ENCODE measurements around the gene INSYN1. TPM values are rescaled to one million over a fixed set of nuclear protein-coding genes. Genes with fewer than 3 reads are reported as not detected.

The INSYN1 gene
- total RNA-seq, 1 experiment from 2014 or later, result 15.2 TPM

- Histone ChIP-seq H3K4me3 (no peak overlapping the region), H3K27me3 (peaks cover 5% of the 10 kb centered on the region), H3K9me3 (no peaks in the 10 kb centered on the region), H3K36me3 (no peaks in the 10 kb centered on the region)
- DNase-seq, result no peak
Observed at GRCh38 chr15:73755946-73756345, 2.8 kb upstream of the INSYN1 start.

DNA sequence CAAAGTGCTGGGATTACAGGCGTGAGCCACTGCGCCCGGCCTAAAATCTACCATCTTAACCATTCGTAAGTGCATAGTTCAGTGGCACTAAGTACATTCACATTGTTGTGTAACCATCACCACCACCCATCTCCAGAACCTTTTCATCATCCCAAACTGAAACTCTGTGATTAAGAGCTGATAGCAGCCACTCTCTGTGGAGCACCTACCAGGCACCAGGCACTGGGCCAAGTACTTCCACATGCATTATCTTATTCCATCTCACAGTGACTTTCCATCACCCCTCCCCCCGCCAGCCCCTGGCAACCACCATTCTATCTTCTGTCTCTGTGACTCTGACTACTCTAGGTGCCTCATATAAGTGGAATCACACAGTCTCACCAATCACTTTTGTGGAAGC is 2.3 kb upstream of the INSYN1 start:
- H3K36me3 ChIP-seq, result no peaks in the 10 kb centered on the region
- H3K27me3 ChIP-seq, result peaks cover 5% of the 10 kb centered on the region
- DNase-seq, result no peak
- no peaks in the 10 kb centered on the region for H3K9me3 ChIP-seq
- no peak overlapping the region for H3K4me3 ChIP-seq

DNA sequence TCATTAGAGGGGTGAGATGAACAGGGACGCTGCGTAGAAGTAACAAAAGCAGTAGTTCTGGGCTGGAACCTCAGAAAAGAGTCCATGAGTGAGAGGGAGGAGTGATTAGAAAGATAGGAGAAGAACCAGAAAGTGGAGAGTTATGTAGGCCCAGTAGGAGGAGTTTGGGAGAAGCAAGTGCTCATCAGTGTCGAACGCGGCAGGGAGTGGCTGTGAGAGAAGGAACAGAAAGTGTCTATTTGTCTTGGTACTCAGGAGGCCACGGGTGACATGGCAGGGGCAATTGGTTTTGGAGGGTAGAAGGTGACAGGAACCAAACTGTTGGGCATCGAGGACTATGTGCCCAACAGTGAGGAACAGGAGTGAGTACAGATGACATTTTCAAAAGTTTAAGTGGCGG is 1.3 kb upstream of the INSYN1 start:
- no peaks in the 10 kb centered on the region for H3K9me3 ChIP-seq
- H3K36me3 ChIP-seq, result no peaks in the 10 kb centered on the region
- peaks cover 2% of the 10 kb centered on the region for H3K27me3 ChIP-seq
- no peak overlapping the region for H3K4me3 ChIP-seq
- no peak for DNase-seq

DNA sequence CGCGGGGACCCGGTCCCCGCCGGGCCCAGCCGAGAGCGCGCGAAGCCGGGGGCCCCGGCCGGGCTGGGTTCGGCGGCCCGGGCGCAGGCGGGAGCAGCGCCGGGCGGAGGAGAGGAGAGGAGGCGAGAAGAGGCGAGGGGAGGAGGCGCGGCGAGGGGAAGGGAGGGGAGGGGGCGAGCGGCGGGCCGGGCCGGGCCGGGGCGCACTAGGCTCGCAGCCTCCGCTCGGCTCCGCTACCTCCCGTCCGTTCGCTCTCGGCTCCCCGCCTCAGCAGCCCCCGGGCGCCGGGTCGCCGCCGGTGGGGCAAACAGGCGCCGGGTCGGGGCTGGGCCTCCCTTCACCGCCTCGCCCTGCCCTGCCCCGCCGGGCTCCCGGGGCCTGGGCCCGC is 351 bp downstream of the INSYN1 start:
- DNase-seq, result peak; percentile 38
- Histone ChIP-seq H3K27me3 (no peaks in the 10 kb centered on the region; the same call in none of the 2 replicates), H3K9me3 (no peaks in the 10 kb centered on the region), H3K4me3 (peak overlapping the region; percentile 59), H3K36me3 (no peaks in the 10 kb centered on the region)

DNA sequence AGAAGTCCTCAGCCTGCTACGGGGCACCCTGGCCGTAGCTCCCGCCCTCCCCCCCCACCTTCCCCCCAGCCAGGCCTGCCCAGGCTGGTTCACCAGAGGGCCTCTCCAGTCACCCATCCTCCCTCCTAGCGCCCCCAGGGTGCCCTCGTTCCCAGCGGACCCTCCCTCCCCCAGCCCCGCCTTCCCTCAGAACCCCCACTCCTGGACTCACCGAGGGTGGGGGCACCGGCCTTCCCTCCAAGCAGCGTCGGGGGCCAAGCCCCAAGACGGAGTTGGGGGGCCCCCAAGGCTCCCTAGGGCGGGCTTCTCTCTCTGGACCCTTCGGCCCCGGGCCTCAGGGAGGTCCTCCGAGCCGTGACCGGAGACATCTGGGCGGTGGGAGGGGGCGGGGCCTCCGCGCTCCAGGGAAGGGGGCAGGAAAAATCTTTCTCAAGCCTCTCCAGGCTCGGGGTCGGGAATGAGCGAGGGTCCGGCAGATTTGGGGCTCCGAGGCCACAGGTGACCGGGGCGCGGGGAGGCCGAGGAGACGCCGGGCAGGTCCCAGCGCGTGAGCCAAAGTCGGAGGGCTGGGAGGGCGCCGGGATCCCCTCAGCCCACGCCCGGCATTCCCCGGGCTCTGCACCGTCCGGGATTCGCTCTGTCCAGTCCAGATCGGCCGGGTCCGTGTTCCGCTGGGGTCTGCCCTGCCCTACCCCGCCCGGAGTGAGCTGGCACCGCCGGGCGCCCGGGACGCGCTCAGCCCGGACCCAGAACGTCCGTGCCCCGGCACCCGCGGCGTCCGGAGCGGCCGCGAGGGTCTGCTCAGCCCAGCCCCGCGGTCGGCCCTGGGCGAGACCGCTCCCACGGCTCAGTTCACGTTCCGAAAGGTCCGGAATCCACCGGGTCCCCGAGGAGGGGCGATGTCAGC is 999 bp downstream of the INSYN1 start:
- Histone ChIP-seq H3K4me3 (peak overlapping the region; percentile 59), H3K27me3 (no peaks in the 10 kb centered on the region), H3K9me3 (no peaks in the 10 kb centered on the region), H3K36me3 (no peaks in the 10 kb centered on the region)
- peak; percentile 18 for DNase-seq

GRCh38 chr15:73751511-73751898 is 1.6 kb downstream of the INSYN1 start:
- no peaks in the 10 kb centered on the region for H3K9me3 ChIP-seq
- H3K36me3 ChIP-seq, result no peaks in the 10 kb centered on the region
- no peak overlapping the region for H3K4me3 ChIP-seq
- no peak for DNase-seq
- no peaks in the 10 kb centered on the region for H3K27me3 ChIP-seq

GRCh38 chr15:73750951-73751350 is 2.2 kb downstream of the INSYN1 start:
- no peak for DNase-seq
- no peaks in the 10 kb centered on the region for H3K27me3 ChIP-seq

DNA sequence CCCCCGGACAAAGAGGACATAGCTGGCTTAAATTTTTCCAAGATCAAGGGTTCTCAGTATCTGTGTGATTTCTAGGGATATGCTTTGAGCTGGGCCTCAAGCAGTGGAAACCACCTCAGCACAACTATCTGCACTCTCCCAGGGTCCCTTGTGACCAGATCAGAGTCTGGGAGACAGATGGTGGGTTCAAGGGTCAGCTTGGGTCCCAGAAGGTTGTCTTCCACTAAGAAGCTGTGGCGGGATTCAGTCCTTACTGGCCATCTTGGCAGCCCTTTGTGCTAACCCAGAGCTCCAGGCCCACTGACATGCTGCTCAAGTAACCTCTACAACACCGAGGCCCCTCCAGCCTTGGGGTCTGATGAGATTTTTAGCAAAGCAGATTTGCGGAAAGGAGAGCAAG is 2.7 kb downstream of the INSYN1 start:
- no peak overlapping the region for H3K4me3 ChIP-seq
- no peaks in the 10 kb centered on the region for H3K27me3 ChIP-seq
- DNase-seq, result no peak
- no peaks in the 10 kb centered on the region for H3K36me3 ChIP-seq
- no peaks in the 10 kb centered on the region for H3K9me3 ChIP-seq

More at GRCh38 chr15:73750951-73751350, 2.2 kb downstream of the INSYN1 start:
- H3K9me3 ChIP-seq, result no peaks in the 10 kb centered on the region
- H3K36me3 ChIP-seq, result no peaks in the 10 kb centered on the region
- H3K4me3 ChIP-seq, result no peak overlapping the region

GRCh38 chr15:73749971-73750370 is 3.2 kb downstream of the INSYN1 start:
- Histone ChIP-seq H3K9me3 (no peaks in the 10 kb centered on the region), H3K36me3 (no peaks in the 10 kb centered on the region), H3K27me3 (no peaks in the 10 kb centered on the region), H3K4me3 (no peak overlapping the region)
- no peak for DNase-seq

DNA sequence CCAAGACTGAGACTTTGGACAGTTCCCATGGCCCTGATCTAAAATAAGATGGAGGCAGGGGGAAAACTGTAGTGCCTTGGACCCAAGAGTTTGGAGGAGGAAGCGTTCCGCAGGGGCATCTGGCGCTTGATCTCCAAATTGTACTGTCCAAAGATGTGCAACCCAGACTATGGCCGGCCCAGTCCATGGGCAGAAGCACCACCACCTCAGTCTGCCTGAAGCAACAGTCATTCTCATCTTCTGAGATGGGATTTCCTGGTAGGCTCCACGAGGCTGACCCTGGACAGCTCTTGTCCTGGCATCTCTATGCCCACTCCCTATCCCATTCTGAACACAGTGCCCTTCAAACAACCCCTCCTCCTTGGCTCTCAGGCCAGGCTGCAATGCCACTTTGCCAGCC is 3.6 kb downstream of the INSYN1 start:
- no peak for DNase-seq
- Histone ChIP-seq H3K4me3 (no peak overlapping the region), H3K9me3 (no peaks in the 10 kb centered on the region), H3K27me3 (no peaks in the 10 kb centered on the region), H3K36me3 (no peaks in the 10 kb centered on the region)

DNA sequence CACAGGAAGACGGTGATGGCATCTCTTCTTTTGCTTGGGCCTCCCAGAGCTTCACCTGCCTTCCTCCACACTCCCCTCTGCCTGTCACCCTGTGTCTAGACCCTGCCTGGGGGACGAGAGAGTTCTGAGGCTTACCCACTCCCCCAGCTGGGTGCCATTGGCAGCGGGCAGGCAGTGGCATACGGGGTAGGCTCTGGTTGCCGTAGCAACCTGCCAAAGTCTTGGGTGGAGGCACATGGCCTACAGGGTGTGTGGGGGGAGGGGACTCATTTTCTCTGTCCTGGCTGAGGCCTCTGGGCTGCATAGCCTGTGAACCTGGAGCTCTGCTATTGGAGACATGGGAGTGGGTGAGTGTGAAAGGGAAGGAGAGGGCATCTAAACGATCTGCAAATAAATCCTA is 4.4 kb downstream of the INSYN1 start:
- DNase-seq, result no peak
- no peak overlapping the region for H3K4me3 ChIP-seq
- no peaks in the 10 kb centered on the region for H3K9me3 ChIP-seq
- no peaks in the 10 kb centered on the region for H3K36me3 ChIP-seq
- no peaks in the 10 kb centered on the region for H3K27me3 ChIP-seq

GRCh38 chr15:73747847-73748590 is 5.1 kb downstream of the INSYN1 start:
- Histone ChIP-seq H3K27me3 (no peaks in the 10 kb centered on the region), H3K36me3 (no peaks in the 10 kb centered on the region), H3K4me3 (no peak overlapping the region), H3K9me3 (no peaks in the 10 kb centered on the region)
- DNase-seq, result no peak

- no peaks in the 10 kb centered on the region for H3K9me3 ChIP-seq
- no peaks in the 10 kb centered on the region for H3K27me3 ChIP-seq
- no peaks in the 10 kb centered on the region for H3K36me3 ChIP-seq
- no peak overlapping the region for H3K4me3 ChIP-seq
- peak; percentile 69 for DNase-seq
Observed at GRCh38 chr15:73746883-73747282, 6.3 kb downstream of the INSYN1 start.

DNA sequence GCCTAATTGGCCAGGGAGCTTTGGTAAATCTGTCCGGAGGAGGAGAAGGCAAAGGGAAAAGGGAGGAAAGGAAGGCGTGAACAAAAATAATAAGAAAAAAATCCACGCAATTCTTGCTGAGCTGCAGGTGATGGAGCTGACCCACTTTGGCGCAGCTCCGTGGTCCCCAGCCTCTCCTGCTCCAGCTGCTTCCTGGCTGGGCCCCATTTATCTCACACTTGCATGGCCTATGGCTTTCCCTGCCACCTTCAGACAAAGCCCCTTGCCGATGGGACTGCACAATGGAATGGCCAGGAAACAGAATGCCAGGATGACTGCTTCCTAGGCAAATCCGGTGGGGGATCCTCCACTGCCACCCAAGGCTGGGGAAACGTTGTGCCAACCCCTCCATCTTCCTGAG is 6.9 kb downstream of the INSYN1 start:
- Histone ChIP-seq H3K27me3 (no peaks in the 10 kb centered on the region), H3K4me3 (no peak overlapping the region), H3K36me3 (no peaks in the 10 kb centered on the region), H3K9me3 (no peaks in the 10 kb centered on the region)
- DNase-seq, result no peak

- no peak overlapping the region for H3K4me3 ChIP-seq
- DNase-seq, result no peak
- H3K9me3 ChIP-seq, result no peaks in the 10 kb centered on the region
- no peaks in the 10 kb centered on the region for H3K36me3 ChIP-seq
- H3K27me3 ChIP-seq, result no peaks in the 10 kb centered on the region
Observed at GRCh38 chr15:73745073-73745472, 8.1 kb downstream of the INSYN1 start.

- no peaks in the 10 kb centered on the region for H3K36me3 ChIP-seq
- DNase-seq, result no peak
- H3K4me3 ChIP-seq, result no peak overlapping the region
- H3K9me3 ChIP-seq, result no peaks in the 10 kb centered on the region
- no peaks in the 10 kb centered on the region for H3K27me3 ChIP-seq
Observed at GRCh38 chr15:73744293-73744692, 8.9 kb downstream of the INSYN1 start.

DNA sequence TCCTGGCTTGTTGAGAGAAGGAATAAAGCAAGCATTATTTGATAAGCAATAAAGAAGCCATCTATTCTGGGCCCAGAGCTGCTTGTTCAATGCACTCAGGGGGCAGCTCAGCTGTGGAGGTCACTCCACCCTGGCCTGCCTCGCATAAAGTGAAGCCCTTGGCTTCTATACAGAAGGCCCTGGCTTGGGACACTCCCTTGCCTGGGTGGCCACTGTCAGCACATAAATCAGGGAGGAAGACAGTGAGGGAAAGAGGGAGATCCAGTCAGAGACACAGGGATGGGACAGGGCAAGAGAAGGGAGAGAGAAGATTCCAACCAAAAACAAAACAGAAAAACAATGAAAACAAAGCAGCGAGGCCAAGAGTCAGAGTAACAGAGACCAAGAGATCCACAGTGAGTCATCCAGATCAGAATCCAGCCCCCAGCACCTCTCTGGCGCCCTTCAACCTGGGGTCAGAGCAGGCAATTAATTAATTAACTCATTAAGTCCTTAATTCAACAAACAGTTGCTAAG is 11.8 kb downstream of the INSYN1 start:
- Histone ChIP-seq H3K36me3 (no peaks in the 10 kb centered on the region), H3K27me3 (no peaks in the 10 kb centered on the region), H3K4me3 (no peak overlapping the region), H3K9me3 (no peaks in the 10 kb centered on the region)
- DNase-seq, result no peak

Data from MG63 (cell line).